HG03521 (cell line): ENCODE measurements around the gene YAP1.
"Not testable (repeated sequence)": the region's sequence is repeated elsewhere in the genome, so short reads cannot be mapped to it uniquely, and the experiment has no call there.

ENCODE experiments used
- ATAC-seq: cut with Tn5 transposase; IDR thresholded peaks from one replicate; pipeline ENCODE4 v1.9.1; 2021; ENCODE audit warnings: mild to moderate bottlenecking, moderate library complexity; ENCODE audit not compliant: unreplicated experiment

The YAP1 gene

GRCh38 chr11:102196351-102196750, 86.1 kb downstream of the YAP1 start:
- no peak for ATAC-seq

DNA sequence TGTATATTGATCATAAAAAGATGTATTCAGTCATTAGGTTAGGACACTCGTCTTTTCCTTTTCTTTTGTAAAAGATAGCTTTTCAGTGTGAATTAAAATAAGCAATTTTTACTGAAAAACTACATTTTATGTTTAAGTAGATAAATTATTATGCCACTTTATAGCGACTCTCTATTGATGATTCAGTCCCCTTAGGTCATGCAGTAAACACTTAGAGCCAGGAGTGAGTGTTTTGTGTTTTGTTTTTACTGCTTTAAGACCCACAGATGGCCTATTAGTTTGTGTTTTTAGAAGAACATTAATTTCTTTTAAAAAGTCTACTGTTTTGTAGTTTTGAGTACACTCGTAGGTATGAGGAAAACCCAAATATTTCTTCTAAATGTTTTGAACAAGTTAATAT, 86.6 kb downstream of the YAP1 start:
- ATAC-seq = no peak

GRCh38 chr11:102197670-102198139, 87.5 kb downstream of the YAP1 start:
- ATAC-seq = no peak

DNA sequence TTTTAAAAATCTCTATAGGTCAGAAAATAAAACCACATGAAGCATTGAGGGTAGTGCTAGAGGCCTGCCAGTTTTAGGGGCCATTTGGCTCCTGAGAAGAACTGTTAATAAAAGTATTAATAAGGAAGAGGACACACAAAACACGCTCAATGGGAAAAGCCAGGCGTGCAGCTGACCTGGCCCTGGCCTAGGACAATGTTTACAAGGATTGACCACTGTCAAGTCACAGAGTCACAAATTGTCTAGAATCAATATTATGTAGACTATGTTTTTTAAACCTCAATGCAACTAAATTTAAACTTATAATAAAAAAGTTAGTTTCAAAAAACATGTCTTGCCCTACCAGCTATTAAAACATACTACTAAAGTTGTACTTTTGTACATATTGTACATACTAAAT, 89.4 kb downstream of the YAP1 start:
- no peak for ATAC-seq

DNA sequence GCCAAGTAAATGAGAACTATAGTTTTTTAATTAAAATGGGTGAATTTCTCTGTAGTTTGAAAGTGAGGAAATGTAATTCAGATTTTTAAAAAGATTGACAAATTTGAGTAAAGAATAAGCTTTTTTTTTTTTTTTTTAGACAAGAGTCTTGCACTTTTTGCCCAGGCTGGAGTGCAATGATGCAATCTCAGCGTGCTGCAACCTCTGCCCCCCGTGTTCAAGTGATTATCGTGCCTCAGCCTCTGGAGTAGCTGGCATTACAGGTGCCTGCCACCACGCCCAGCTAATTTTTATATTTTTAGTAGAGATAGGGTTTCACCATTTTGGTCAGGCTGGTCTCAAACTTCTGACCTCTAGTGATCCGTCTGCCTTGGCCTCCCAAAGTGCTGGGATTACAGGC, 90.1 kb downstream of the YAP1 start:
- not testable (repeated sequence) for ATAC-seq

GRCh38 chr11:102201776-102202175, 91.5 kb downstream of the YAP1 start:
- no peak for ATAC-seq

- ATAC-seq = no peak
Measured at GRCh38 chr11:102202972-102203371, 92.7 kb downstream of the YAP1 start.

- ATAC-seq = no peak
Measured at GRCh38 chr11:102204174-102204573, 93.9 kb downstream of the YAP1 start.

DNA sequence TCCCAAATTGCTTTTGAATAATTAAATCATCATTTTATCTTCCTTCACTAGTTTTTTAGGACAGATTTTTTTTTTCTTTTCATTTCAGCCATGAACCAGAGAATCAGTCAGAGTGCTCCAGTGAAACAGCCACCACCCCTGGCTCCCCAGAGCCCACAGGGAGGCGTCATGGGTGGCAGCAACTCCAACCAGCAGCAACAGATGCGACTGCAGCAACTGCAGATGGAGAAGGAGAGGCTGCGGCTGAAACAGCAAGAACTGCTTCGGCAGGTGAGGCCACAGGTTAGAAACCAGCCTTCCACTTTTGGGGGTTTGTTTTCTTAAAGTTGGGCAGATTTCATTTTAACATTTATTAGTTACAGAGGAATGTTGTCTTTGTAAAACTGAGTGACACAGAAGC, 95.6 kb downstream of the YAP1 start:
- no peak for ATAC-seq

DNA sequence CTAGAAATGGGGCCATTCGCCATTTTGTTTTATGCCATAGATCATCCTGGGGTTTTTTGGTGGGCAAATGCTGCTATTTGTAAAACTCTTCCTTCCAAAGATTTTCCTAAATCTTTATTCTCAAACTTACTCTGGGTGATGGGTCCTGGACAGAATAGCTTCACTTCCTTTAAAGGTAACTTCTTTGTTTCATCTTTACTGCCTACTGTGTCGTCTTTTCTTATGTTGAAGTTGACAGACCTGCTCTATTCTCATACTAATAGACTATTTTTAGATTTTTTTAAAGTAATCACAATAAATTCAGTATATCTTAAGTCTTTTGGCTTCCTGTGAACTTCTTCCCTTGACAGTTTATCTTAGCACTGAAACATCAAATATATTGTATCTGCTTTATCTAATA, 98.6 kb downstream of the YAP1 start:
- no peak for ATAC-seq

- no peak for ATAC-seq
Measured at GRCh38 chr11:102214623-102215022, 104.4 kb downstream of the YAP1 start.

GRCh38 chr11:102216433-102217075, 106.3 kb downstream of the YAP1 start:
- no peak for ATAC-seq

GRCh38 chr11:102220728-102221467, 110.7 kb downstream of the YAP1 start:
- no peak for ATAC-seq

DNA sequence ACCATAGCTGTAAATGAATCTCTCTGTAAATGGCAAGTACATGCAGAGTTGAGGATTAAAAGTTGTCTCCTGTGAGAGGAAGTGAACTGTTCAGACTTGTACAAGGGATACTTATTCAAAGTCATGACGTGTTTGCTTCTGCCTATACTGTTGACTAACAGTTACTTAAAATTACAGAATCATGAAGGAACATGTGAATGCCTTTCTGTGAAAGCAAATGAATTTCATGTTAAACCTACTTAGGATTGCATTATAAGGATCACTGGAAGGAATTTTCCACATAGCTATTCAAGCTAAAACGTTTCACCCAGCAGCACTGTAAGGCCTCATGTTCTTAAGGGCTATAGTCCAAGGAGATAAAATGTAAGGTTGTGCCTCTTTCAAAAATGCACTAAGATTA, 113.6 kb downstream of the YAP1 start:
- no peak for ATAC-seq

- no peak for ATAC-seq
Measured at GRCh38 chr11:102225689-102226568, 115.7 kb downstream of the YAP1 start.

GRCh38 chr11:102226702-102227490, 116.6 kb downstream of the YAP1 start:
- no peak for ATAC-seq

- ATAC-seq = no peak
Measured at GRCh38 chr11:102229510-102230123, 119.4 kb downstream of the YAP1 start.

- no peak for ATAC-seq
Measured at GRCh38 chr11:102230186-102230585, 119.9 kb downstream of the YAP1 start.

- no peak for ATAC-seq
Measured at GRCh38 chr11:102230911-102231310, 120.7 kb downstream of the YAP1 start.

DNA sequence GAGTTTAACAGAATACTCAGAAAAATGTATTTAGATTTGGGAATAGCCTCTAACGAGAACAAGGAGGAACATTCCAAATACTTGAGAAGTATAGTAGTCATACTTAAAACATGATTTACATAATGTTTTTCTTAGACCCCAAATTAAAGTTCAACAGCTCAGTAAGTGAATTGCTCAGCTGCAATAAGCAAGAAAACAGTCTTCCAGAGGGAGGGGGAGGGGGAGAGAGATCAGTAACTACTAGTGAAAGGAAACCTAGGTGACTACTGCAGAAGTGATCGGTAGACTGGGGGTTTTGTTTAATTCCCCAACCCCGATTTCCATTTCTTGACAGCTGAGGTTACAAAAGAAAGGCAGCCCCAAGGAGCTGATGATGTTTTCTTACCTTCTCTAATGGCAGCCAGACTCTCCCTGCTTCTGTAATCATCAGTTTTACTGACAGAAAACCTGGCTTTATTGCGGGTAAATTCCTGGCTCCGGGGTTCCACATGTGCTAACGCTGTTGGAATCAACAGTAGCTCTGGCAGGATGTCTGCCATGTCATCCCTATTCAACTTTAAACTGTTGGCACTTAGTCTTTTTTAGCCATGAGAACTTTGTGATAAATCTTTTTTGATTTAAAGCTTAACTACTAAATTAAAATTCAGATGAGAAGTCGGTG, 124.7 kb downstream of the YAP1 start:
- no peak for ATAC-seq
